ENCODE results near the gene IMP3. TPM values are rescaled to one million over a fixed set of nuclear protein-coding genes. Genes with fewer than 3 reads are reported as not detected.

The IMP3 gene
- total and polyA plus RNA-seq, 9 of the 15 experiments (the other 6 are each of a cell fraction or from before 2014, with no cell fraction given), result 14.5 to 160 (median 74.4) TPM

- ATAC-seq, result peak; percentile 24
- POLR2A ChIA-PET, result interaction anchor here (0.5 to 3.2 kb wide), 3 partner anchors 12 to 635 kb away, joined by 3 to 10 read pairs (median 3); partner anchors contain the start of gene SIN3A
- 50% methylated on average over 14 of the region's 14 CpGs for WGBS (ENCODE audit: insufficient coverage, low coverage, missing lambda C conversion rate)
- intact Hi-C loops (cut with micrococcal nuclease) (no loop called here), in situ Hi-C loops (cut with MboI) (loop anchor here (10.0 kb wide), 1 partner anchor 648 kb away; the partner anchor contains the start of gene PPCDC)
- no TSS peak for BruUV-seq (replicated peaks)
- no peak overlapping the region for H2AFZ ChIP-seq (ENCODE audit: low read depth, low read length)
- FAIRE-seq, result peak; percentile 32
- no peak overlapping the region for H3K4me3 ChIP-seq
- H4K20me1 ChIP-seq (replicated peaks; ENCODE audit: control insufficient read depth, insufficient read depth, low read length), result peaks cover 3% of the 10 kb centered on the region; the same call in 1 of the 2 replicates
- no peak overlapping the region for H3K27ac ChIP-seq (ENCODE audit: extremely low read depth, low read depth, low read length)
- CTCF ChIA-PET (ENCODE audit: low intra/inter-chr PET ratio), result no interaction called here
- DNase-seq (ENCODE audit: extremely low read depth in 1 of 4, low spot score in 3 of 4), result no peak
- no peaks in the 10 kb centered on the region for H3K9me3 ChIP-seq (replicated peaks; ENCODE audit: control insufficient read depth, insufficient read depth, low read depth, low read length)
- peaks cover 3% of the 10 kb centered on the region for H3K9me1 ChIP-seq (ENCODE audit: control insufficient read depth, insufficient read depth, low read length)
- no peaks in the 10 kb centered on the region for H3K27me3 ChIP-seq (ENCODE audit: control insufficient read depth in 2 of 2, insufficient read depth in 2 of 2, low read length in 2 of 2)
- H3K4me1 ChIP-seq (replicated peaks in 1 of 2; ENCODE audit: control insufficient read depth in 2 of 2, insufficient read depth in 2 of 2, low read length in 2 of 2), result peaks cover 10 to 57% of the 10 kb centered on the region in 2 experiments; a peak in 4 of 5 replicates
- H3K79me2 ChIP-seq (ENCODE audit: control insufficient read depth, insufficient read depth, low read length), result no peaks in the 10 kb centered on the region
- H3K9ac ChIP-seq (ENCODE audit: insufficient read depth in 1 of 2, low read depth in 2 of 2, low read length in 2 of 2), result peak overlapping the region in 1 of 2 experiments; percentile 89; a peak in 2 of 4 replicates
- H3K4me2 ChIP-seq (ENCODE audit: insufficient read depth, low read length), result no peak overlapping the region
- H3K36me3 ChIP-seq (ENCODE audit: control insufficient read depth, insufficient read depth, low read length), result no peaks in the 10 kb centered on the region
- TF ChIP-seq TBL1XR1 (IDR thresholded peaks at IDR 0.05; ENCODE audit: low read length in 2 of 2) (no peak), SPI1 (IDR thresholded peaks at IDR 0.05; ENCODE audit: borderline replicate concordance, low read depth, low read length) (peak; percentile 9; the same call in 1 of the 2 replicates), NFIC (IDR thresholded peaks at IDR 0.05) (peak; percentile 16; the same call in 1 of the 2 replicates), ZNF696 (CRISPR knock-in tag; conservative IDR thresholded peaks at IDR 0.05) (no peak)
These were observed 32.8 kb upstream of the IMP3 start for GRCh38 chr15:75672646-75673425.
